ENCODE results near the gene HOXA11.

GRCh38 chr7:27164045-27164366 is 21.0 kb downstream of the HOXA11 start:
- TF ChIP-seq EZH2 (IDR thresholded peaks at IDR 0.05; ENCODE audit: borderline replicate concordance, low read length) (no peak), CTCF (IDR thresholded peaks at IDR 0.05; ENCODE audit: low read length) (no peak)

All from OCI-LY1 (cell line).